ENCODE measurements around the gene OR51B4.

DNA sequence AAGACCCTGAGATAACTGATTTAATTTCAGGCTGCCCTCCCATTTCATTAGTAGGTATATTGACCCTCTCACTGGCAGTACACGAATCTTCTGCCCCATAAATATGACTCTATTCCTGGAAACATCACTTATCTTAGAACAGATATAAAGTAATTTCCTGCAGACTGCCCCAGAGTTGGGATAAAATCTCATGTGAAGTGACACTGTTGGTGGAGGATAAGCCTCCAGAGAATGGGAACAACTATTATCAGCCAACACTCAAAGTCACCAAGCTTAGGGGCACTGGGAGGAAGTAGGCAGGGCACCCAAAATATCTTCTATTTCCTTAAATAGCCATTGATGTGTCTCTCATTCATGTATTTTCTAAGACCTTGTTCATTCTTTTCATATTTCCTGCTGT, 33.4 kb upstream of the OR51B4 start:
- TF ChIP-seq POLR2A (IDR thresholded peaks at IDR 0.05) (no peak), EP300 (IDR thresholded peaks at IDR 0.05) (no peak)
- TF ChIP-seq, protein P1, sequence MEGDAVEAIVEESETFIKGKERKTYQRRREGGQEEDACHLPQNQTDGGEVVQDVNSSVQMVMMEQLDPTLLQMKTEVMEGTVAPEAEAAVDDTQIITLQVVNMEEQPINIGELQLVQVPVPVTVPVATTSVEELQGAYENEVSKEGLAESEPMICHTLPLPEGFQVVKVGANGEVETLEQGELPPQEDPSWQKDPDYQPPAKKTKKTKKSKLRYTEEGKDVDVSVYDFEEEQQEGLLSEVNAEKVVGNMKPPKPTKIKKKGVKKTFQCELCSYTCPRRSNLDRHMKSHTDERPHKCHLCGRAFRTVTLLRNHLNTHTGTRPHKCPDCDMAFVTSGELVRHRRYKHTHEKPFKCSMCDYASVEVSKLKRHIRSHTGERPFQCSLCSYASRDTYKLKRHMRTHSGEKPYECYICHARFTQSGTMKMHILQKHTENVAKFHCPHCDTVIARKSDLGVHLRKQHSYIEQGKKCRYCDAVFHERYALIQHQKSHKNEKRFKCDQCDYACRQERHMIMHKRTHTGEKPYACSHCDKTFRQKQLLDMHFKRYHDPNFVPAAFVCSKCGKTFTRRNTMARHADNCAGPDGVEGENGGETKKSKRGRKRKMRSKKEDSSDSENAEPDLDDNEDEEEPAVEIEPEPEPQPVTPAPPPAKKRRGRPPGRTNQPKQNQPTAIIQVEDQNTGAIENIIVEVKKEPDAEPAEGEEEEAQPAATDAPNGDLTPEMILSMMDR (IDR thresholded peaks at IDR 0.05) = no peak
